ENCODE measurements around the gene HAS3. TPM values are rescaled to one million over a fixed set of nuclear protein-coding genes. Genes with fewer than 3 reads are reported as not detected.

HAS3 gene
- total RNA-seq, 1 experiment from 2014 or later, result 66.9 TPM

GRCh38 chr16:69077251-69077650, 28.2 kb upstream of the HAS3 start:
- Mint-ChIP-seq H3K9me3 (no peaks in the 10 kb centered on the region), H3K36me3 (no peaks in the 10 kb centered on the region), H3K27ac (peak overlapping the region; percentile 80), H3K4me3 (no peak overlapping the region), H3K4me1 (peaks cover 46% of the 10 kb centered on the region), H3K27me3 (ENCODE audit: low read depth) (no peaks in the 10 kb centered on the region)
- POLR2A ChIA-PET, result no interaction called here
- DNase-seq (ENCODE audit: low spot score) (no peak), ATAC-seq (no peak)
- TF ChIP-seq MYBL2 (CRISPR knock-in tag; IDR thresholded peaks at IDR 0.05), result no peak
- no peak for TF ChIP-seq ATF1 (CRISPR knock-in tag; IDR thresholded peaks at IDR 0.05)
- no peak for TF ChIP-seq ZNF317 (CRISPR knock-in tag; IDR thresholded peaks at IDR 0.05; ENCODE audit: borderline replicate concordance, low read depth)
- TF ChIP-seq CDX4 (CRISPR knock-in tag; IDR thresholded peaks at IDR 0.05; ENCODE audit: borderline replicate concordance), result no peak
- TF ChIP-seq SMAD3 (CRISPR knock-in tag; IDR thresholded peaks at IDR 0.05; ENCODE audit: borderline replicate concordance), result no peak
- TF ChIP-seq ZNF512 (CRISPR knock-in tag; IDR thresholded peaks at IDR 0.05; ENCODE audit: borderline replicate concordance), result no peak
- TF ChIP-seq, protein P1, sequence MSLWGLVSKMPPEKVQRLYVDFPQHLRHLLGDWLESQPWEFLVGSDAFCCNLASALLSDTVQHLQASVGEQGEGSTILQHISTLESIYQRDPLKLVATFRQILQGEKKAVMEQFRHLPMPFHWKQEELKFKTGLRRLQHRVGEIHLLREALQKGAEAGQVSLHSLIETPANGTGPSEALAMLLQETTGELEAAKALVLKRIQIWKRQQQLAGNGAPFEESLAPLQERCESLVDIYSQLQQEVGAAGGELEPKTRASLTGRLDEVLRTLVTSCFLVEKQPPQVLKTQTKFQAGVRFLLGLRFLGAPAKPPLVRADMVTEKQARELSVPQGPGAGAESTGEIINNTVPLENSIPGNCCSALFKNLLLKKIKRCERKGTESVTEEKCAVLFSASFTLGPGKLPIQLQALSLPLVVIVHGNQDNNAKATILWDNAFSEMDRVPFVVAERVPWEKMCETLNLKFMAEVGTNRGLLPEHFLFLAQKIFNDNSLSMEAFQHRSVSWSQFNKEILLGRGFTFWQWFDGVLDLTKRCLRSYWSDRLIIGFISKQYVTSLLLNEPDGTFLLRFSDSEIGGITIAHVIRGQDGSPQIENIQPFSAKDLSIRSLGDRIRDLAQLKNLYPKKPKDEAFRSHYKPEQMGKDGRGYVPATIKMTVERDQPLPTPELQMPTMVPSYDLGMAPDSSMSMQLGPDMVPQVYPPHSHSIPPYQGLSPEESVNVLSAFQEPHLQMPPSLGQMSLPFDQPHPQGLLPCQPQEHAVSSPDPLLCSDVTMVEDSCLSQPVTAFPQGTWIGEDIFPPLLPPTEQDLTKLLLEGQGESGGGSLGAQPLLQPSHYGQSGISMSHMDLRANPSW (CRISPR knock-in tag; conservative IDR thresholded peaks at IDR 0.05; ENCODE audit: low read depth), result no peak
- TF ChIP-seq ZNF423 (CRISPR knock-in tag; IDR thresholded peaks at IDR 0.05), result no peak
- no peak for TF ChIP-seq TEAD1 (CRISPR knock-in tag; IDR thresholded peaks at IDR 0.05)
- TF ChIP-seq RELA (CRISPR knock-in tag; IDR thresholded peaks at IDR 0.05; ENCODE audit: borderline replicate concordance), result no peak
- TF ChIP-seq ERG (CRISPR knock-in tag; IDR thresholded peaks at IDR 0.05), result no peak
- TF ChIP-seq ZBTB21 (CRISPR knock-in tag; IDR thresholded peaks at IDR 0.05; ENCODE audit: borderline replicate concordance), result no peak
- TF ChIP-seq ATF3 (CRISPR knock-in tag; conservative IDR thresholded peaks at IDR 0.05), result no peak
- TF ChIP-seq GTF2I (CRISPR knock-in tag; conservative IDR thresholded peaks at IDR 0.05), result no peak
- TF ChIP-seq ZNF219 (CRISPR knock-in tag; IDR thresholded peaks at IDR 0.05; ENCODE audit: borderline replicate concordance), result no peak
- TF ChIP-seq ZNF263 (CRISPR knock-in tag; IDR thresholded peaks at IDR 0.05; ENCODE audit: low read depth), result no peak
- no peak for TF ChIP-seq NFATC4 (CRISPR knock-in tag; IDR thresholded peaks at IDR 0.05)
- CTCF ChIA-PET, result interaction anchor here (1.1 to 1.8 kb wide), 2 partner anchors 12 to 83 kb away, joined by 3 to 6 read pairs; no protein-coding TSS in a partner anchor

DNA sequence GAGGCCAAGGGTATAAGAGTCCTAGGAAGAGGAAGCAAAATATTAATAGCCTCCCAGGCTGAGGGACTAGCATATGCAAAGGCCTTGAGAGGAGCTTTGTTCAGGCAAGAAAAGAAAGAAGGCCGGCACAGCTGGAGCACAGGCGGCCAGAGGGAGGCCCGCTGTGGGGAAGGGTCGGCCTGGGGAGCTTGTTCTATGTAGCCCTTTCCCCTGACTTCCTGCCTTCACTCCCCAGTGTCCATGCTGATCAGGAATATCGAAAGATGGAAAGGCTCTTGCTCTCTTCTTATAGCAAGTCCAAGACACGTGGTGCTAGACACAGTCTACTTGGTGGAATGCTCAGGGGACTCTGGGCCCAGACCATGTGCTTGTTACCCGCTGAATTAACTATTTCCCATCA, 27.4 kb upstream of the HAS3 start:
- ATAC-seq (peak; percentile 86), DNase-seq (ENCODE audit: low spot score) (peak; percentile 62)
- ChIA-PET CTCF (interaction anchor here (0.5 to 1.8 kb wide), 8 partner anchors 11 to 360 kb away, joined by 3 to 7 read pairs (median 4); partner anchors contain the start of gene HAS3), POLR2A (interaction anchor here (0.8 kb wide), 1 partner anchor 30 kb away, joined by 3 read pairs; no protein-coding TSS in a partner anchor)
- no peaks in the 10 kb centered on the region for H3K36me3 Mint-ChIP-seq
- H3K4me3 Mint-ChIP-seq, result no peak overlapping the region
- peak overlapping the region; percentile 76 for H3K27ac Mint-ChIP-seq
- H3K27me3 Mint-ChIP-seq (ENCODE audit: low read depth), result no peaks in the 10 kb centered on the region
- H3K4me1 Mint-ChIP-seq, result peaks cover 38% of the 10 kb centered on the region
- H3K9me3 Mint-ChIP-seq, result no peaks in the 10 kb centered on the region
- TF ChIP-seq, protein P2, sequence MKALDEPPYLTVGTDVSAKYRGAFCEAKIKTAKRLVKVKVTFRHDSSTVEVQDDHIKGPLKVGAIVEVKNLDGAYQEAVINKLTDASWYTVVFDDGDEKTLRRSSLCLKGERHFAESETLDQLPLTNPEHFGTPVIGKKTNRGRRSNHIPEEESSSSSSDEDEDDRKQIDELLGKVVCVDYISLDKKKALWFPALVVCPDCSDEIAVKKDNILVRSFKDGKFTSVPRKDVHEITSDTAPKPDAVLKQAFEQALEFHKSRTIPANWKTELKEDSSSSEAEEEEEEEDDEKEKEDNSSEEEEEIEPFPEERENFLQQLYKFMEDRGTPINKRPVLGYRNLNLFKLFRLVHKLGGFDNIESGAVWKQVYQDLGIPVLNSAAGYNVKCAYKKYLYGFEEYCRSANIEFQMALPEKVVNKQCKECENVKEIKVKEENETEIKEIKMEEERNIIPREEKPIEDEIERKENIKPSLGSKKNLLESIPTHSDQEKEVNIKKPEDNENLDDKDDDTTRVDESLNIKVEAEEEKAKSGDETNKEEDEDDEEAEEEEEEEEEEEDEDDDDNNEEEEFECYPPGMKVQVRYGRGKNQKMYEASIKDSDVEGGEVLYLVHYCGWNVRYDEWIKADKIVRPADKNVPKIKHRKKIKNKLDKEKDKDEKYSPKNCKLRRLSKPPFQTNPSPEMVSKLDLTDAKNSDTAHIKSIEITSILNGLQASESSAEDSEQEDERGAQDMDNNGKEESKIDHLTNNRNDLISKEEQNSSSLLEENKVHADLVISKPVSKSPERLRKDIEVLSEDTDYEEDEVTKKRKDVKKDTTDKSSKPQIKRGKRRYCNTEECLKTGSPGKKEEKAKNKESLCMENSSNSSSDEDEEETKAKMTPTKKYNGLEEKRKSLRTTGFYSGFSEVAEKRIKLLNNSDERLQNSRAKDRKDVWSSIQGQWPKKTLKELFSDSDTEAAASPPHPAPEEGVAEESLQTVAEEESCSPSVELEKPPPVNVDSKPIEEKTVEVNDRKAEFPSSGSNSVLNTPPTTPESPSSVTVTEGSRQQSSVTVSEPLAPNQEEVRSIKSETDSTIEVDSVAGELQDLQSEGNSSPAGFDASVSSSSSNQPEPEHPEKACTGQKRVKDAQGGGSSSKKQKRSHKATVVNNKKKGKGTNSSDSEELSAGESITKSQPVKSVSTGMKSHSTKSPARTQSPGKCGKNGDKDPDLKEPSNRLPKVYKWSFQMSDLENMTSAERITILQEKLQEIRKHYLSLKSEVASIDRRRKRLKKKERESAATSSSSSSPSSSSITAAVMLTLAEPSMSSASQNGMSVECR (CRISPR knock-in tag; IDR thresholded peaks at IDR 0.05; ENCODE audit: borderline replicate concordance), result 0 out of 2 replicates have a peak, but pooled peaks have one; percentile 22
- TF ChIP-seq CTCF (IDR thresholded peaks at IDR 0.05) (no peak), NFYB (CRISPR knock-in tag; conservative IDR thresholded peaks at IDR 0.05; ENCODE audit: low read depth) (no peak), EMX1 (CRISPR knock-in tag; IDR thresholded peaks at IDR 0.05) (no peak)
- TF ChIP-seq, protein P3, sequence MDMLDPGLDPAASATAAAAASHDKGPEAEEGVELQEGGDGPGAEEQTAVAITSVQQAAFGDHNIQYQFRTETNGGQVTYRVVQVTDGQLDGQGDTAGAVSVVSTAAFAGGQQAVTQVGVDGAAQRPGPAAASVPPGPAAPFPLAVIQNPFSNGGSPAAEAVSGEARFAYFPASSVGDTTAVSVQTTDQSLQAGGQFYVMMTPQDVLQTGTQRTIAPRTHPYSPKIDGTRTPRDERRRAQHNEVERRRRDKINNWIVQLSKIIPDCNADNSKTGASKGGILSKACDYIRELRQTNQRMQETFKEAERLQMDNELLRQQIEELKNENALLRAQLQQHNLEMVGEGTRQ (CRISPR knock-in tag; IDR thresholded peaks at IDR 0.05), result peak; percentile 29; the same call in 1 of the 2 replicates
